VCaP (cell line): Measurements from ENCODE around the gene NDN.
"Not testable (repeated sequence)": the region's sequence is repeated elsewhere in the genome, so short reads cannot be mapped to it uniquely, and the experiment has no call there.

Experiments
- H3K27ac ChIP-seq: fragments of 450-650 bp; 2 replicates; pipeline ENCODE4 v1.5.1; 2017
- TF ChIP-seq, protein P1 (sequence below): fragments of 450-650 bp; conservative IDR thresholded peaks from 2 replicates; pipeline ENCODE4 v1.5.1; 2017; ENCODE audit warnings: mild to moderate bottlenecking, moderate library complexity

Gene NDN, protein sequence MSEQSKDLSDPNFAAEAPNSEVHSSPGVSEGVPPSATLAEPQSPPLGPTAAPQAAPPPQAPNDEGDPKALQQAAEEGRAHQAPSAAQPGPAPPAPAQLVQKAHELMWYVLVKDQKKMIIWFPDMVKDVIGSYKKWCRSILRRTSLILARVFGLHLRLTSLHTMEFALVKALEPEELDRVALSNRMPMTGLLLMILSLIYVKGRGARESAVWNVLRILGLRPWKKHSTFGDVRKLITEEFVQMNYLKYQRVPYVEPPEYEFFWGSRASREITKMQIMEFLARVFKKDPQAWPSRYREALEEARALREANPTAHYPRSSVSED

DNA sequence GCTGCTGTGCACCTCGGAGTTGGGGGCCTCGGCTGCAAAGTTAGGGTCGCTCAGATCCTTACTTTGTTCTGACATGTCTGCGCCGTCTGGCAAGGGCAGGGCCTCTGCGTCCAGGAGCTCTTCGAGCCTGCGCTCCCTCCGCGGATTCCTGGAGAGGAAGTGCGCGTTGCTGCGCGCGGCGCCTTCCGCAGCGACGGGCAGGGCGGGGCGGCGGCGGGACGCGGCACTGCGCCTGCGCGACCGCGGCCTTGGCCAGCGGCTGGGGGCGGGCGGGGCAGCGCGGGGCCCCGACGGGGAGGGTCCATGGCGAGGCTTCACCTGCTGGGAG is at the start of gene NDN:
NDN (minus strand) TSS at position 163 of the 328 bp plus-strand sequence; CDS start at position 75, 88 bp downstream.
- TF ChIP-seq, protein P1, sequence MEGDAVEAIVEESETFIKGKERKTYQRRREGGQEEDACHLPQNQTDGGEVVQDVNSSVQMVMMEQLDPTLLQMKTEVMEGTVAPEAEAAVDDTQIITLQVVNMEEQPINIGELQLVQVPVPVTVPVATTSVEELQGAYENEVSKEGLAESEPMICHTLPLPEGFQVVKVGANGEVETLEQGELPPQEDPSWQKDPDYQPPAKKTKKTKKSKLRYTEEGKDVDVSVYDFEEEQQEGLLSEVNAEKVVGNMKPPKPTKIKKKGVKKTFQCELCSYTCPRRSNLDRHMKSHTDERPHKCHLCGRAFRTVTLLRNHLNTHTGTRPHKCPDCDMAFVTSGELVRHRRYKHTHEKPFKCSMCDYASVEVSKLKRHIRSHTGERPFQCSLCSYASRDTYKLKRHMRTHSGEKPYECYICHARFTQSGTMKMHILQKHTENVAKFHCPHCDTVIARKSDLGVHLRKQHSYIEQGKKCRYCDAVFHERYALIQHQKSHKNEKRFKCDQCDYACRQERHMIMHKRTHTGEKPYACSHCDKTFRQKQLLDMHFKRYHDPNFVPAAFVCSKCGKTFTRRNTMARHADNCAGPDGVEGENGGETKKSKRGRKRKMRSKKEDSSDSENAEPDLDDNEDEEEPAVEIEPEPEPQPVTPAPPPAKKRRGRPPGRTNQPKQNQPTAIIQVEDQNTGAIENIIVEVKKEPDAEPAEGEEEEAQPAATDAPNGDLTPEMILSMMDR, result no peak
- H3K27ac ChIP-seq, result peak within 1 kb of the TSS; percentile 73

DNA sequence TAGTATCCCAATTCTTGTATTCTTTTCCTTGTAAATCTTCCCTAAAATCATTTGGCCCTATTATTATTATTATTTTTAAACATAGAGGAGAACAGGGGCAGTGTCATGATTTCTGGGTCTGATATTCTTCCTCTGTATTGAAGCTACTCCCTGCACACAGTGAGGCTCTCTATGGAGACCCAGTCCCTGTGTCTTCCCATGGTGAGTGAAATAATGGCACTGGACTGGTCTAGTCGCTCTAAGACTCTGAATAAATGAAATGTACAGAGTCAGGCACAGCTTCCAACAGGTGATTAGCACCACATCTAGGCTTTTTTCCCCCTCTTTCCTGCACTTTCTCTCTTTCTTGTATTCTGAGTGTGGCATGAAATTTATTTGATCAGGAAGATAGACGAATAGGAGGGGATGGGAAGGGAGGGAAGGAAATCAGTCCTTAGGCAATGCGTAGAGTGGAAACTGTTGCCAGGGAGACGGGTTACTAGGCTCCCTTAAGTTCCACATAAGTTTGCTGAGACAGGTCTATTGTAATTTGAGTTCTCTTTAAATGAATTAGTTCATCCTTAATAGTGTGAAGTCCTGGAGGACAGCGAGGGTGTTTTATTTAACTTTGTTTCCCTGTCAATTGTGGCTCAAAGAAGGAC is 49.0 kb upstream of the NDN start:
- TF ChIP-seq, protein P1, result no peak
- no peak overlapping the region for H3K27ac ChIP-seq

DNA sequence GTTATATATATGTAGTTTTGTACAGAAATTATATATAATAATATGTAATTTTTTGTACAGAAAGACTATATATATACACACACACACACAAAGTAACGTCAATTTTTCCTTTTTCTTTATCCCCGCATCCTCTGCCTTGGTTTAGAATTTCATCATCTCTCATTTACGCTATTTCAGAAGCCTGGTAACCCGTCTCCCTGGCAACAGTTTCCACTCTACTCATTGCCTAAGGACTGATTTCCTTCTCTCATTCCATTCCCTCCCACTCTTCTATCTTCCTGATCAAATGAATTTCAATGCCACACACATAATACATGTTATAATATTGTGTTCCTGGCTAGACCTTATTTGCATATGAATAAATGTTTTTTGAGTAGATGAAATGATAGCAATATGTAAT is 47.8 kb upstream of the NDN start:
- no peak overlapping the region for H3K27ac ChIP-seq
- TF ChIP-seq, protein P1, result no peak

DNA sequence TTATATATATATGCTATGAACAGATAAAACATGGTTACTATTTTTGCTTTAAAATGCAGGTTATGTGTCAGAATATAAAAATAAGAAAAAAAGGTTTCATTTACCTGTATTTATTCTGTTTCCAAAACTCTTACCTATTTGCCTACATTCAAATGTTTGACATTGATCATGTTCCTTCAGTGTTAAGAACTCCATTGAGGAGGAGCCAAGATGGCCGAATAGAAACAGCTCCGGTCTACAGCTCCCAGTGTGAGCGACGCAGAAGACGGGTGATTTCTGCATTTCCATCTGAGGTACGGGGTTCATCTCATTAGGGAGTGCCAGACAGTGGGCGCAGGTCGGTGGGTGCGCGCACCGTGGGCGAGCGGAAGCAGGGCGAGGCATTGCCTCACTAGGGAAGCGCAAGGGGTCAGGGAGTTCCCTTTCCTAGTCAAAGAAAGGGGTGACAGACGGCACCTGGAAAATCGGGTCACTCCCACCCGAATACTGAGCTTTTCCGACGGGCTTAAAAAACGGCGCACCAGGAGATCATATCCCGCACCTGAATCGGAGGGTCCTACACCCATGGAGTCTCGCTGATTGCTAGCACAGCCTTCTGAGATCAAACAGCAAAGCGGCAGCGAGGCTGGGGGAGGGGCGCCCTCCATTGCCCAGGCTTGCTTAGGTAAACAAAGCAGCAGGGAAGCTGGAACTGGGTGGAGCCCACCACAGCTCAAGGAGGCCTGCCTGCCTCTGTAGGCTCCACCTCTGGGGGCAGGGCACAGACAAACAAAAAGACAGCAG is 27.0 kb upstream of the NDN start:
- H3K27ac ChIP-seq, result not testable (repeated sequence)

DNA sequence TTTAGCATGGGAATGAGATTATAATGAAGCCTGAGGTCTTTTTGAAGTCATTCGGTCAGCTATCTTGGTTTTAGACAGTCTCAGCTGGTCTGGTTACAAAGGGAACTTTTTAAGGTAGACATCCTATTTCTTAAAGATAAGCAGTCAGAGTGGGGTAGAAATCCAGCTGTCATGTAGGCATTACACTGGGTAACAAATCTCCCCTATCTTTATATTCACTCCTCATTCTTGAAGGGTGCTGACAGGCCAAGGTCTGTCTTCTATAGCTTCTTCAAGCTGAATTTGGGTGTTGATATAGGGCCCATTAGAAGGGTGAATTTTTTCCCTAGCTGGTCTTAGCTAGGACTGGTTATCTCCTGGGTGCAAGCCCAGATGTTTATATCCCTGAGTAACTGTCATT is 21.2 kb upstream of the NDN start:
- TF ChIP-seq, protein P1, result no peak
- H3K27ac ChIP-seq, result no peak overlapping the region

DNA sequence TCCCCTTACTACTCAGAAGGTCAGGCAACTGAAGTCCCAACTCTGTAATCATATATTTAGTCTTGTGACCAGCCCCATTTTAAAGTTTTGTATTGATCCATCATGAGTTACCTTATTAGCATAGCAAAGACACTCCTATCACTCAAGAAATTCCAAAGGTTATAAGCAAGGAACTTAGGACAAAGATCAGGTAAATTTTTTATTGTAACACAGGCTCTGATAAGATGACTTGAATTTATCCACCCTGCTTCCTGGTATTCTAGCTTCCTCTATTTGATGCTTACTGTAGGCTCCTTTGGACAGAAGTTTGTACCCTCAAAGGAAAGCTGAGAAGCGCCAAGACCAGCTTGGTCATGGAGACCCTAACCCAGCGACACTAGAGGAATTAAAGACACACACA is 8.2 kb upstream of the NDN start:
- TF ChIP-seq, protein P1, result no peak
- no peak overlapping the region for H3K27ac ChIP-seq

DNA sequence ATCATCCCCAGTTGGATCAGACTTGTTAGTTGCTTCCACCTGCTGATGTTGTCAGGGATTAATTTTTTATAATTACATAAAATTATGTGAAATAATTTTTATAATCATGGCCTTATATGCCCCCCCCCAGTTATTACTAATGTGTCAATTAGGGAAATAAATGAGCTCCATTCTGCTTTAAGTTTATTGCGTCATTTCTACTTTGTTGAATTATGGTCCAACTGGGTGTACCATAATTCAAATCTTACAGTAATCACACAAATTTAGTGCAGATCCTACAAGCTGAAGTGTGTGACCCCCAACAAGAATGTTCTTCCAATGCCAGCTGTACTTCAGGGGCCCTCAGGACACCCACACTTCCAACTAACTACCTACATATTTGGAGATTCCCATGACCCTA is 7.5 kb upstream of the NDN start:
- no peak overlapping the region for H3K27ac ChIP-seq
- TF ChIP-seq, protein P1, result no peak
